ENCODE results near the gene TTYH1.

TTYH1 gene

GRCh38 chr19:54459282-54460229 lies 44.3 kb downstream of the TTYH1 start:
- Histone ChIP-seq H3K4me3 (ENCODE audit: low read length) (no peak overlapping the region), H3K4me1 (ENCODE audit: control insufficient read depth, insufficient read depth, low read length) (peaks cover 29% of the 10 kb centered on the region), H3K9ac (ENCODE audit: low read depth, low read length) (no peak overlapping the region)

GRCh38 chr19:54460230-54461005 lies 45.2 kb downstream of the TTYH1 start:
- no peak overlapping the region for H3K9ac ChIP-seq (ENCODE audit: low read depth, low read length)
- H3K4me1 ChIP-seq (ENCODE audit: control insufficient read depth, insufficient read depth, low read length) = peaks cover 34% of the 10 kb centered on the region
- H3K36me3 ChIP-seq (ENCODE audit: insufficient read depth, low read length) = peaks cover 61% of the 10 kb centered on the region
- no peaks in the 10 kb centered on the region for H3K27me3 ChIP-seq (ENCODE audit: control insufficient read depth, insufficient read depth, low read length)
- no peak overlapping the region for H3K4me3 ChIP-seq (ENCODE audit: low read length)
- H3K4me2 ChIP-seq (ENCODE audit: low read length) = no peak overlapping the region
- H3K9me3 ChIP-seq (replicated peaks; ENCODE audit: low read length) = no peaks in the 10 kb centered on the region

More at GRCh38 chr19:54459282-54460229, 44.3 kb downstream of the TTYH1 start:
- no peaks in the 10 kb centered on the region for H3K9me3 ChIP-seq (replicated peaks; ENCODE audit: low read length)
- H3K36me3 ChIP-seq (ENCODE audit: insufficient read depth, low read length) = peaks cover 69% of the 10 kb centered on the region
- H3K27me3 ChIP-seq (ENCODE audit: control insufficient read depth, insufficient read depth, low read length) = no peaks in the 10 kb centered on the region
- H3K4me2 ChIP-seq (ENCODE audit: low read length) = no peak overlapping the region

GRCh38 chr19:54461210-54461609 lies 45.9 kb downstream of the TTYH1 start:
- Histone ChIP-seq H3K4me2 (ENCODE audit: low read length) (no peak overlapping the region), H3K4me3 (ENCODE audit: low read length) (no peak overlapping the region), H3K27me3 (ENCODE audit: control insufficient read depth, insufficient read depth, low read length) (no peaks in the 10 kb centered on the region), H3K9me3 (replicated peaks; ENCODE audit: low read length) (no peaks in the 10 kb centered on the region), H3K4me1 (ENCODE audit: control insufficient read depth, insufficient read depth, low read length) (peaks cover 34% of the 10 kb centered on the region), H3K9ac (ENCODE audit: low read depth, low read length) (no peak overlapping the region), H3K36me3 (ENCODE audit: insufficient read depth, low read length) (peaks cover 53% of the 10 kb centered on the region)

- H3K4me1 ChIP-seq (ENCODE audit: control insufficient read depth, insufficient read depth, low read length) = peaks cover 34% of the 10 kb centered on the region
- H3K9me3 ChIP-seq (replicated peaks; ENCODE audit: low read length) = no peaks in the 10 kb centered on the region
- peaks cover 49% of the 10 kb centered on the region for H3K36me3 ChIP-seq (ENCODE audit: insufficient read depth, low read length)
- no peak overlapping the region for H3K9ac ChIP-seq (ENCODE audit: low read depth, low read length)
- peak overlapping the region; percentile 99 for H3K4me2 ChIP-seq (ENCODE audit: low read length)
- H3K4me3 ChIP-seq (ENCODE audit: low read length) = no peak overlapping the region
- H3K27me3 ChIP-seq (ENCODE audit: control insufficient read depth, insufficient read depth, low read length) = no peaks in the 10 kb centered on the region
These were observed 46.3 kb downstream of the TTYH1 start for GRCh38 chr19:54461613-54462012.

- Histone ChIP-seq H3K4me2 (ENCODE audit: low read length) (peak overlapping the region; percentile 99), H3K9me3 (replicated peaks; ENCODE audit: low read length) (no peaks in the 10 kb centered on the region), H3K9ac (ENCODE audit: low read depth, low read length) (peak overlapping the region; percentile 93), H3K4me1 (ENCODE audit: control insufficient read depth, insufficient read depth, low read length) (peaks cover 34% of the 10 kb centered on the region), H3K36me3 (ENCODE audit: insufficient read depth, low read length) (peaks cover 43% of the 10 kb centered on the region), H3K4me3 (ENCODE audit: low read length) (peak overlapping the region; percentile 84), H3K27me3 (ENCODE audit: control insufficient read depth, insufficient read depth, low read length) (no peaks in the 10 kb centered on the region)
These were observed 46.9 kb downstream of the TTYH1 start for GRCh38 chr19:54462047-54462654.

- peak overlapping the region; percentile 93 for H3K9ac ChIP-seq (ENCODE audit: low read depth, low read length)
- peaks cover 34% of the 10 kb centered on the region for H3K4me1 ChIP-seq (ENCODE audit: control insufficient read depth, insufficient read depth, low read length)
- H3K4me3 ChIP-seq (ENCODE audit: low read length) = peak overlapping the region; percentile 84
- H3K36me3 ChIP-seq (ENCODE audit: insufficient read depth, low read length) = peaks cover 36% of the 10 kb centered on the region
- H3K27me3 ChIP-seq (ENCODE audit: control insufficient read depth, insufficient read depth, low read length) = no peaks in the 10 kb centered on the region
- no peaks in the 10 kb centered on the region for H3K9me3 ChIP-seq (replicated peaks; ENCODE audit: low read length)
- peak overlapping the region; percentile 99 for H3K4me2 ChIP-seq (ENCODE audit: low read length)
These were observed 47.6 kb downstream of the TTYH1 start for GRCh38 chr19:54462655-54463530.

GRCh38 chr19:54463531-54464043 lies 48.3 kb downstream of the TTYH1 start, which contains the start of gene LENG9:
TSS of gene LENG9 (minus strand) at chr19:54463778. CDS start at chr19:54463526, 252 bp downstream.
- H3K36me3 ChIP-seq (ENCODE audit: insufficient read depth, low read length) = peaks cover 29% of the 10 kb centered on the region
- peak within 1 kb of the TSS; percentile 84 for H3K4me3 ChIP-seq (ENCODE audit: low read length)
- H3K4me1 ChIP-seq (ENCODE audit: control insufficient read depth, insufficient read depth, low read length) = peaks cover 34% of the 10 kb centered on the region
- peak within 1 kb of the TSS; percentile 93 for H3K9ac ChIP-seq (ENCODE audit: low read depth, low read length)
- H3K9me3 ChIP-seq (replicated peaks; ENCODE audit: low read length) = no peaks in the 10 kb centered on the region
- H3K27me3 ChIP-seq (ENCODE audit: control insufficient read depth, insufficient read depth, low read length) = no peaks in the 10 kb centered on the region
- peak within 1 kb of the TSS; percentile 99 for H3K4me2 ChIP-seq (ENCODE audit: low read length)

GRCh38 chr19:54464044-54464629 lies 48.9 kb downstream of the TTYH1 start:
- Histone ChIP-seq H3K36me3 (ENCODE audit: insufficient read depth, low read length) (peaks cover 24% of the 10 kb centered on the region), H3K27me3 (ENCODE audit: control insufficient read depth, insufficient read depth, low read length) (no peaks in the 10 kb centered on the region), H3K9me3 (replicated peaks; ENCODE audit: low read length) (no peaks in the 10 kb centered on the region), H3K4me1 (ENCODE audit: control insufficient read depth, insufficient read depth, low read length) (peaks cover 34% of the 10 kb centered on the region), H3K9ac (ENCODE audit: low read depth, low read length) (peak overlapping the region; percentile 74), H3K4me3 (ENCODE audit: low read length) (peak overlapping the region; percentile 84), H3K4me2 (ENCODE audit: low read length) (peak overlapping the region; percentile 99)

GRCh38 chr19:54464630-54465425 lies 49.6 kb downstream of the TTYH1 start:
- H3K27me3 ChIP-seq (ENCODE audit: control insufficient read depth, insufficient read depth, low read length) = peaks cover 4% of the 10 kb centered on the region
- H3K36me3 ChIP-seq (ENCODE audit: insufficient read depth, low read length) = peaks cover 21% of the 10 kb centered on the region
- H3K9me3 ChIP-seq (replicated peaks; ENCODE audit: low read length) = no peaks in the 10 kb centered on the region
- peak overlapping the region; percentile 99 for H3K4me2 ChIP-seq (ENCODE audit: low read length)
- H3K4me3 ChIP-seq (ENCODE audit: low read length) = peak overlapping the region; percentile 84
- peaks cover 34% of the 10 kb centered on the region for H3K4me1 ChIP-seq (ENCODE audit: control insufficient read depth, insufficient read depth, low read length)
- peak overlapping the region; percentile 74 for H3K9ac ChIP-seq (ENCODE audit: low read depth, low read length)
